ENCODE data around the gene SEMA4A. TPM values are rescaled to one million over a fixed set of nuclear protein-coding genes. Genes with fewer than 3 reads are reported as not detected.
"Not testable (repeated sequence)": the region's sequence is repeated elsewhere in the genome, so short reads cannot be mapped to it uniquely, and the experiment has no call there.

SEMA4A gene
- total and polyA plus RNA-seq, 2 of the 8 experiments (the other 6 are each of a cell fraction or from before 2014, with no cell fraction given) = 7.3 to 10.6 TPM

GRCh38 chr1:156121005-156121404, 32.4 kb upstream of the SEMA4A start:
- not testable (repeated sequence) for H3K36me3 ChIP-seq (ENCODE audit: control insufficient read depth in 2 of 4, insufficient read depth in 4 of 4, low read length in 3 of 4); H2BK120ac ChIP-seq (replicated peaks; ENCODE audit: low read depth, low read length); H3K56ac ChIP-seq (replicated peaks; ENCODE audit: insufficient read length, low read depth, low read length); H3K4ac ChIP-seq (replicated peaks; ENCODE audit: insufficient read length, low read depth, low read length); H3K4me3 ChIP-seq (ENCODE audit: extremely low read depth in 1 of 4, insufficient read depth in 2 of 4, low read depth in 3 of 4, low read length in 4 of 4); H3K14ac ChIP-seq (ENCODE audit: insufficient read length); H3K18ac ChIP-seq (ENCODE audit: extremely low read depth, low read length); H2BK12ac ChIP-seq (ENCODE audit: low read depth, low read length); H3K23ac ChIP-seq (ENCODE audit: insufficient read length); H4K20me1 ChIP-seq (replicated peaks in 1 of 2; ENCODE audit: control insufficient read depth in 1 of 2, insufficient read depth in 2 of 2, low read length in 2 of 2); H2AFZ ChIP-seq (ENCODE audit: low read length); H2BK20ac ChIP-seq (ENCODE audit: low read length); DNase-seq (ENCODE audit: low read depth in 1 of 2, low spot score in 2 of 2); H4K5ac ChIP-seq (ENCODE audit: insufficient read length, low read depth, low read length); H3K9me3 ChIP-seq (ENCODE audit: insufficient read depth in 2 of 2, low read depth in 1 of 2, low read length in 1 of 2); H2BK15ac ChIP-seq (ENCODE audit: low read length); H4K91ac ChIP-seq (replicated peaks; ENCODE audit: insufficient read length, low read length); H2AK5ac ChIP-seq (ENCODE audit: low read depth, low read length); FAIRE-seq; H4K8ac ChIP-seq (ENCODE audit: extremely low read depth, insufficient read depth, low read length); H3K9ac ChIP-seq (replicated peaks in 1 of 4; ENCODE audit: extremely low read depth in 1 of 4, low read depth in 3 of 4, low read length in 3 of 4); H3K27ac ChIP-seq (ENCODE audit: low read depth, low read length); H3K23me2 ChIP-seq (ENCODE audit: low read depth, low read length); H2BK5ac ChIP-seq (ENCODE audit: low read depth, low read length); H3K4me2 ChIP-seq (ENCODE audit: insufficient read depth in 1 of 2, low read depth in 2 of 2, low read length in 2 of 2); H3K27me3 ChIP-seq (replicated peaks in 1 of 4; ENCODE audit: control insufficient read depth in 3 of 4, extremely low read depth in 1 of 4, insufficient read depth in 3 of 4, low read length in 3 of 4); H3K79me1 ChIP-seq (ENCODE audit: low read depth, low read length)
- ChIA-PET POLR2A (ENCODE audit: partially characterized antibody) (interaction anchor here (1.1 to 28.0 kb wide), 5 partner anchors 8 to 139 kb away, joined by 3 to 763 read pairs (median 4); partner anchors contain the start of gene MEX3A), CTCF (ENCODE audit: partially characterized antibody) (interaction anchor here (1.6 to 42.4 kb wide), 4 partner anchors 4 to 25 kb away, joined by 4 to 1994 read pairs (median 261); partner anchors contain the start of genes LMNA and MEX3A)
- Histone ChIP-seq H3K79me2 (ENCODE audit: control insufficient read depth in 1 of 2, insufficient read depth in 2 of 2, low read length in 2 of 2) (peaks cover 0 to 12% of the 10 kb centered on the region in 2 experiments; a peak in 1 of 4 replicates), H3K4me1 (replicated peaks in 1 of 4; ENCODE audit: control insufficient read depth in 3 of 4, insufficient read depth in 4 of 4, low read length in 3 of 4) (peaks cover 7 to 24% (median 20%) of the 10 kb centered on the region in 4 experiments)
- WGBS, 2 experiments (ENCODE audit: extremely low coverage in 1 of 2, insufficient coverage in 1 of 2, insufficient read length in 1 of 2, insufficient replicate concordance in 2 of 2, low coverage in 1 of 2, low lambda C conversion rate in 2 of 2, missing lambda C conversion rate in 1 of 2) = 80% methylated on average over 4 of the region's 4 CpGs; no CpG with 5 or more reads in 1 of the 2 experiments
